D341Med (cell line): ENCODE results near the gene NOSIP.

Experiments
- DNase-seq: peaks from one replicate; pipeline ENCODE4 v3.0.0; 2012; ENCODE audit warnings: low spot score

Gene NOSIP

GRCh38 chr19:49580264-49581006, at the start of gene NOSIP:
TSS of gene NOSIP (minus strand) at chr19:49580556. CDS start at chr19:49560691, 19,865 bp downstream.
- DNase-seq, result peak; percentile 92

GRCh38 chr19:49629659-49630058, 49.3 kb upstream of the NOSIP start:
- no peak for DNase-seq

GRCh38 chr19:49626226-49626625, 45.9 kb upstream of the NOSIP start:
- no peak for DNase-seq

- peak; percentile 29 for DNase-seq
These were observed 44.9 kb upstream of the NOSIP start for GRCh38 chr19:49624967-49625910.

GRCh38 chr19:49617860-49618259, 37.5 kb upstream of the NOSIP start:
- DNase-seq, result peak; percentile 10

GRCh38 chr19:49616945-49617344, 36.6 kb upstream of the NOSIP start:
- DNase-seq, result no peak

GRCh38 chr19:49616532-49616931, 36.2 kb upstream of the NOSIP start:
- DNase-seq, result no peak

- DNase-seq, result peak; percentile 26
These were observed 35.5 kb upstream of the NOSIP start for GRCh38 chr19:49615861-49616260.

- peak; percentile 32 for DNase-seq
These were observed 33.9 kb upstream of the NOSIP start for GRCh38 chr19:49614096-49614833.

GRCh38 chr19:49613374-49613773, 33.0 kb upstream of the NOSIP start:
- no peak for DNase-seq

GRCh38 chr19:49609499-49610092, 29.2 kb upstream of the NOSIP start:
- peak; percentile 18 for DNase-seq

GRCh38 chr19:49605605-49606004, 25.2 kb upstream of the NOSIP start:
- peak; percentile 15 for DNase-seq

GRCh38 chr19:49602806-49603205, 22.4 kb upstream of the NOSIP start:
- DNase-seq, result no peak

- peak; percentile 21 for DNase-seq
These were observed 21.2 kb upstream of the NOSIP start for GRCh38 chr19:49601482-49602038.

GRCh38 chr19:49599378-49600295, 19.3 kb upstream of the NOSIP start:
- no peak for DNase-seq

GRCh38 chr19:49597703-49597974, 17.3 kb upstream of the NOSIP start:
- no peak for DNase-seq

- no peak for DNase-seq
These were observed 16.8 kb upstream of the NOSIP start for GRCh38 chr19:49596954-49597702.

GRCh38 chr19:49596407-49596806, 16.1 kb upstream of the NOSIP start:
- peak; percentile 16 for DNase-seq

GRCh38 chr19:49595819-49596404, 15.6 kb upstream of the NOSIP start:
- DNase-seq, result peak; percentile 15
